Esophagus (tissue), 2 donors: ENCODE measurements around the gene BNIP5. TPM values are rescaled to one million over a fixed set of nuclear protein-coding genes. Genes with fewer than 3 reads are reported as not detected.

Source experiments
- H3K27ac ChIP-seq, 2 donors: one replicate each; pipeline ENCODE4 v1.5.1; 2013; ENCODE audit warnings: low read depth in 2 of 2, mild to moderate bottlenecking in 2 of 2, inconsistent platforms in 1 of 2, low read length in 1 of 2, moderate library complexity in 1 of 2
- H3K27me3 ChIP-seq, 2 donors: one replicate each; pipeline ENCODE4 v1.6.1; 2013; ENCODE audit warnings: low read length in 2 of 2, control low read depth in 1 of 2, mild to moderate bottlenecking in 1 of 2; ENCODE audit not compliant: insufficient read depth in 2 of 2, control insufficient read depth in 1 of 2
- H3K36me3 ChIP-seq, 2 donors: one replicate each; pipeline ENCODE4 v1.6.1; 2013; ENCODE audit warnings: low read length in 1 of 2; ENCODE audit not compliant: control insufficient read depth in 2 of 2, insufficient read depth in 2 of 2
- H3K4me1 ChIP-seq, 2 donors: one replicate each; pipeline ENCODE4 v1.6.1; 2013; ENCODE audit warnings: low read length in 1 of 2; ENCODE audit not compliant: control insufficient read depth in 2 of 2, insufficient read depth in 2 of 2
- H3K4me3 ChIP-seq, 2 donors: one replicate each; pipeline ENCODE4 v1.5.1; 2013; ENCODE audit warnings: low read length in 2 of 2, mild to moderate bottlenecking in 2 of 2, low read depth in 1 of 2, moderate library complexity in 1 of 2
- H3K9me3 ChIP-seq, 2 donors: one replicate each; pipeline ENCODE4 v1.6.1; 2013; ENCODE audit warnings: mild to moderate bottlenecking in 2 of 2, low read depth in 1 of 2, low read length in 1 of 2, moderate library complexity in 1 of 2; ENCODE audit not compliant: control insufficient read depth in 2 of 2, insufficient read depth in 1 of 2
- WGBS, 2 donors: extraction: QIAGEN DNeasy Blood & Tissue Kit; methylation state at CpG; one replicate each; pipeline ENCODE4 v1.1.7; 2013; 5-methylcytosine and 5-hydroxymethylcytosine counted together
- polyA plus RNA-seq, 2 donors: library from polyadenylated mRNA; stranded (reverse); fragments of 200-250 nt; gene quantifications; one replicate each; pipeline ENCODE4 v1.2.3, GENCODE V29; 2013
- donor health status: healthy with polysubstance abuse.
- donor health status: Bipolar disorder and iron deficiency.

BNIP5 gene
- polyA plus RNA-seq, 2 donors = not detected

DNA sequence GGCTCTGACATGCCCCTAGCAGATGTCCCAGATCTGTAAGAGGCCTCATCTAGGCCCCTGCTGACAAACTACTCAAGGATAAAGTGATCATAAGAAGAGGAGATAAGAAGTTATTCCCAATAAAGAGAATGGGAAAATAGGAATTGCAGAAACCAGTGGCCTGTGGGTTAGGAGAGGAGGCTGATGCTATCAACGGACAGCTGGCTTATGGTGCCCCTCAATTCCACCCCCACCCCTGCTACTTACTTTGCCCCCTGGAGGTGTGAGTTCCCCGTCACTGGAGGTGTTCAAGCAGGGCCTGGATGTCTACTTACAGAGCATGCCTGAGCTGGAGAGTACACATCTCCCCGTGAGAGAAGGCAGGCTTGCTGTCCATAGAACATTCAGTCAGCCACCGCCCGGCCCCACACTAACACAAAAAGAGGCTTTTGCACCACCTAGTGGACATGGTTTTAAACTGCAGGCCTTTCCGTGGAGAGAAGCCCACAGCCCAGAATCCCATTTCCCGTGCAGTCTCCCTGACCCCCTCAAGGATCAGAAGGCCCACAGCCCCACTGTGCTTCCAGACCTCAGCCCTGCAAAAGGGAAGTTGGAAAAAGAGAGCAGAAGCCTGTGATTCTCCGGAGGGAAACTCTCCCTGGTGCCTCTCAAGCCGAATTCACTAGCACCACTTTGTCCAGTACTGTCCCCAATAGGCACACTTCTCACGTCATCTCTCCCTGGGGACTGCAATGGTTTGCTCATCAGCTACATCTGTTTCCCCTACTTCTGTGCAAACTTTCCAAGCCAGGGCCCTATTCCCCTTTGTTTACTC lies 23.8 kb upstream of the BNIP5 start:
- H3K27me3 ChIP-seq = no peaks in the 10 kb centered on the region
- no peaks in the 10 kb centered on the region for H3K36me3 ChIP-seq
- no peaks in the 10 kb centered on the region for H3K9me3 ChIP-seq
- H3K27ac ChIP-seq = no peak overlapping the region
- H3K4me1 ChIP-seq = no peaks in the 10 kb centered on the region
- 22 to 24% methylated on average over 10 of the region's 10 CpGs for WGBS, 2 donors
- H3K4me3 ChIP-seq = no peak overlapping the region

DNA sequence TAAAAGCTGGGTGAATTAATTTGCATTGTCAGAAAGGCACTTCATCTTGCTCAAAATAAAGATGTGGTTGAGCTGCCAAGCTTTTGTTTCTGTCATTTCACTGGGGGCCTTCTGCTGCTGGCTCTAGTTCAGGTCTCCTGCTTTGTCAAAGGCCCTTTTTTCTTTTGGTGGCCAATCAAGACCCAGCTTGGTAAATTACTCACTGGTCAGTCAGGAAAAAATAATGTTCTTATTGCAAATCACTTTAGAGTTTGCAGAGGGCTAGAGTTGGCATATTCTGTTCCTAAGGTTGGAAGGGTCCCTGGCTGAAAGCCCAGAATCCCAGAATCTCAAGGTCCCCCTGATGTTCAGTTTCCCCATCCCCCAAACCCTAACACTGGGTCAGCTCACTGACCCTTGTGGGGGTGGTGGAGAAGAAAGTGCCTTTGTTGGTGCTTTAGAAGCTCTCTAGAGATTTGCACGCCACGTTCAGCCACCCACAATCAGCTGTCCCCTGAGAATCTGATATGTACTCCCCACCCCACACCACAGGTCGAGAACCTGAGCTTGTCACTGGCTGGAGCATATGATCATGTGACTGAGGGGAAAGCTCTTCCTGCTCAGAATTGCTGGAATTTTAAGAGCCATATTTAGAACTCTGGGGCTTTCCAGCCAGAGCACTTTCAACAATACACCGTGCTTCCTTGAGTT lies 21.7 kb upstream of the BNIP5 start:
- Histone ChIP-seq H3K27me3 (no peaks in the 10 kb centered on the region), H3K27ac (no peak overlapping the region), H3K4me1 (no peaks in the 10 kb centered on the region), H3K9me3 (no peaks in the 10 kb centered on the region), H3K4me3 (no peak overlapping the region), H3K36me3 (no peaks in the 10 kb centered on the region)
- 51 to 61% methylated on average over 4 of the region's 4 CpGs for WGBS, 2 donors

- Histone ChIP-seq H3K27me3 (no peaks in the 10 kb centered on the region), H3K4me3 (no peak overlapping the region), H3K36me3 (no peaks in the 10 kb centered on the region), H3K27ac (no peak overlapping the region), H3K4me1 (no peaks in the 10 kb centered on the region), H3K9me3 (no peaks in the 10 kb centered on the region)
- 73 to 84% methylated on average over 3 of the region's 3 CpGs for WGBS, 2 donors
Observed at GRCh38 chr6:36357872-36358225, 21.2 kb upstream of the BNIP5 start.

GRCh38 chr6:36355819-36356218 lies 19.1 kb upstream of the BNIP5 start:
- H3K4me1 ChIP-seq = no peaks in the 10 kb centered on the region
- H3K9me3 ChIP-seq = no peaks in the 10 kb centered on the region
- no peaks in the 10 kb centered on the region for H3K36me3 ChIP-seq
- no peaks in the 10 kb centered on the region for H3K27me3 ChIP-seq
- 73 to 76% methylated on average over 4 of the region's 4 CpGs for WGBS, 2 donors
- H3K4me3 ChIP-seq = no peak overlapping the region
- H3K27ac ChIP-seq = no peak overlapping the region

- Histone ChIP-seq H3K27me3 (no peaks in the 10 kb centered on the region), H3K4me1 (peaks cover 0 to 1% of the 10 kb centered on the region in 2 donors), H3K27ac (no peak overlapping the region), H3K9me3 (no peaks in the 10 kb centered on the region), H3K4me3 (no peak overlapping the region), H3K36me3 (no peaks in the 10 kb centered on the region)
- 56 to 77% methylated on average over 4 of the region's 4 CpGs for WGBS, 2 donors
Observed at GRCh38 chr6:36353411-36353915, 16.8 kb upstream of the BNIP5 start.

- 87% methylated on average over 8 of the region's 8 CpGs for WGBS, 2 donors
- H3K27ac ChIP-seq = no peak overlapping the region
Observed at GRCh38 chr6:36352477-36353157, 15.9 kb upstream of the BNIP5 start.

GRCh38 chr6:36350681-36351571 lies 14.2 kb upstream of the BNIP5 start:
- no peaks in the 10 kb centered on the region for H3K36me3 ChIP-seq

More at GRCh38 chr6:36352477-36353157, 15.9 kb upstream of the BNIP5 start:
- H3K4me3 ChIP-seq = no peak overlapping the region
- no peaks in the 10 kb centered on the region for H3K9me3 ChIP-seq
- H3K36me3 ChIP-seq = no peaks in the 10 kb centered on the region
- peaks cover 0 to 1% of the 10 kb centered on the region in 2 donors for H3K4me1 ChIP-seq
- H3K27me3 ChIP-seq = no peaks in the 10 kb centered on the region

DNA sequence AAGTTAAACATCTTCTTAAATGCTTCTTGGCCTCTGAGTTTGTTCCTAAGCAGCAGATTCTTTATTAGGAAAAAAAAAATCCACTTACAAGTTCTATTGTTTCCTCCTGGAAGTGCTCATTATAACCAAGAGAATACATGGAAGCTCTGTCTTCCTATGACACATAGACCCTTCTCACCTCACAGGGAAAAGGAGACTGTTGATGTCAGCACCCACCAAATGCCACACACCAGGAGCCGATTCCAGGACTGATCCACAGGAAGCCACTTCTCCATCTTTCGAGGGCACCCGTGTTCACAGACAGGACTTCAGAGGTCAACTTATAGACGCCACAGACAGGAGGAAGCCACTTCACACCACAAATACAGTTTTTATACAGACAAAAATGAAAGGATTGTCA lies 13.4 kb upstream of the BNIP5 start:
- H3K4me1 ChIP-seq = peaks cover 0 to 5% of the 10 kb centered on the region in 2 donors
- H3K9me3 ChIP-seq = no peaks in the 10 kb centered on the region
- 72 to 75% methylated on average over 4 of the region's 4 CpGs for WGBS, 2 donors
- H3K27ac ChIP-seq = no peak overlapping the region
- H3K36me3 ChIP-seq = no peaks in the 10 kb centered on the region
- H3K4me3 ChIP-seq = no peak overlapping the region
- no peaks in the 10 kb centered on the region for H3K27me3 ChIP-seq

More at GRCh38 chr6:36350681-36351571, 14.2 kb upstream of the BNIP5 start:
- Histone ChIP-seq H3K4me3 (no peak overlapping the region), H3K9me3 (no peaks in the 10 kb centered on the region), H3K27me3 (no peaks in the 10 kb centered on the region), H3K4me1 (peaks cover 0 to 1% of the 10 kb centered on the region in 2 donors), H3K27ac (no peak overlapping the region)
- 70 to 77% methylated on average over 15 of the region's 15 CpGs for WGBS, 2 donors

- 49 to 64% methylated on average over 6 of the region's 6 CpGs for WGBS, 2 donors
- Histone ChIP-seq H3K27me3 (no peaks in the 10 kb centered on the region), H3K9me3 (no peaks in the 10 kb centered on the region), H3K27ac (no peak overlapping the region), H3K4me3 (no peak overlapping the region), H3K4me1 (peaks cover 0 to 9% of the 10 kb centered on the region in 2 donors), H3K36me3 (no peaks in the 10 kb centered on the region)
Observed at GRCh38 chr6:36349240-36349639, 12.6 kb upstream of the BNIP5 start.
